HG02678 (cell line): ENCODE measurements around the gene SEPTIN8.

ENCODE experiments used
- ATAC-seq: cut with Tn5 transposase; IDR thresholded peaks from one replicate; pipeline ENCODE4 v1.9.1; 2021; ENCODE audit warnings: mild to moderate bottlenecking, moderate library complexity; ENCODE audit not compliant: unreplicated experiment

The SEPTIN8 gene

DNA sequence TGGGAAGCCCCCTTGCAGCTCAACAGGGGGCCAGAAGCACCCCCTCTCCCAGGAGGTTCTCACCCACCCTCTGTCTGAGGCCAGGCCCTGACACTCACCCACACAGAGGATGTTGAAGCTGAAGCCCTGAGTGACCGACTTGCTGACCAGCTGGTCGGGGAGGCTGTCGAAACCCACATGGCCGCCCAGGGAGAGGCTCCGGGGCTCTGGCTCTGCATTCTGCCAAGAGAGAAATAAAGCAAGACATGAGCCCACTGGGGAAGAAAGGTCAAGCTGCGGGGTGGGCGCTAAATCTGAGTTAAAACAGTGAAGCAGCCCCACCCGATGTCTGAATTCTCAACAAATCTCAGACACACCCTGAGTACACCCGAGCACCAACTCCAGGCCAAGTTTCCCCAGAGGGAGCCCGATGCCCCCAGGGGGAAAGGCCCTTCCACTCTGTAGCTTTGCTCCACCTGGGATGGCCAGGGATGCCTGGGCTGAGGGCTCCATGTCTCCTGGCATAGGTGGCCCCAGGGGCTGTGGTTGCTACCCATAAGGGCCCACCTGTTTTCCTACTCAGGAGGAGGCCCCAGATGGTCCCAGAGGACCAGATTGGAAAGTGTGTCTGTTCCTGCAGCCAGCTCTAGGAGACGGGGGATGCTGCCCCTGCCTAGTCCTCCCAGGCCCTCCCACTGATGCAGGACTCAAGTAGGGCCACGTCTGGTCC lies 11.6 kb downstream of the SEPTIN8 start:
- ATAC-seq: no peak

- no peak for ATAC-seq
These were observed 12.3 kb downstream of the SEPTIN8 start for GRCh38 chr5:132764671-132765238.

DNA sequence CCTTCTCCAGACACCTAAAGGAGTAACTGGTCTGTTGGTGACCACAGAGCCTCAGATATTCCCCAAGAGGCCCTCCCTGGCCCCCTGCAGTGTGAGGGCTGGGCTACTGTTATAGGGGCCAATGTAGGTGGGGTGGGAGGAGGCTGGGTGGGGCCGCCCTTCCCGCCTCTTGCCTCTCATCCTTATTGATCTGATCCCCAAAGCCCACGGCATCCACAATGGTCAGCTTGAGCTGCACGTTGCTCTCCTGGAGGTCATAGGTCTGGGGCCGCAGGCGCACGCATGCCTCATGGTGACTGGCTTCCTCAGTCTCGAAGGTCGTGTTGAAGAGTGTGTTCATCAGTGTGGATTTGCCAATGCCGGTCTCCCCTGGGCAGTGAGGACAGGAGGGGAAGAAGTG lies 13.0 kb downstream of the SEPTIN8 start:
- no peak for ATAC-seq

- no peak for ATAC-seq
These were observed 13.6 kb downstream of the SEPTIN8 start for GRCh38 chr5:132763181-132764036.

- ATAC-seq: no peak
These were observed 14.6 kb downstream of the SEPTIN8 start for GRCh38 chr5:132762246-132763000.

DNA sequence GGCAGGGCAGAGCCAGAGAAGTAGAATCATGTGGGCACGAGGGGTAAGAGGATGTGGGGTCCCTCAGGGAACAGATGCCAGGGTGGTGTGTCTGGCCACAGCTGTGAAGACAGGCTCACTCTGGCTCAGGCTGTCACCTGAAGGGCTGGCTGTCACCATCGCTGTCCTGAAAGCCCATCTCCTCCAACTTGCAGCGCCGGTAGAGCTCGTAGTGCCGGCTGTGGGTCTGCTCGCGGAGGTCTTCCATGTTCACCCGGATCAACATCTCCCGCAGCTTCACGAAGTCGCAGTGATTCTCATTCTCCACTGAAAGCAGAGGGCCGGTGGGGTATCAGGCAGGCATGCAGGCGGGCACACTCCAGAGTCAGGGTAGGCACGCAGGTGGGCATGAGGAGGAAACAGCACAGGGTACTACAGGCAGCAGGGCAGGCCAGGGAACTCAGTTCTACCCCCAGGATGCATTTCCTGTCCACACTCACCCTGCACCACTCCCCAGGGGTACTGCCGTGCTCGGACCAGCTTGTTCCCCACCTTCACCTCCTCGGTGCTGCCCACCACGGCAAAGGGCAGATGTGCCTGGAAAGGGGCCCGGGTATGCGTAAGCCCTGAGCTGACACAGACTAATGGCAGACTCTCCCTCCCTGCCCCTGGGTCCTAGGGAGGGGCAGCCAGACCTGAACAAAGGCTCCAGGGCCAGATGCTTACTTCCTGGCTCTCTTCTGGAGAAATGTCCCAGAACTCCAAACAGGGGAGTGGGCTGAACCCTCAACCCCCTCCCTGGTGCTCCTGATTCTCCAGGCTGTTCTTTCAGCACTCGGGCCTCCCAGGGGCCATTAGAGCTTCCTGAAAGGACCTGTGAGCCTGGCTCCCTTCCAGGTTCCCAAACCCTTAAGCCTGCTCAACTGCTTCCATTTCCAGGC lies 15.5 kb downstream of the SEPTIN8 start:
- no peak for ATAC-seq

- ATAC-seq: no peak
These were observed 16.3 kb downstream of the SEPTIN8 start for GRCh38 chr5:132760601-132761317.

DNA sequence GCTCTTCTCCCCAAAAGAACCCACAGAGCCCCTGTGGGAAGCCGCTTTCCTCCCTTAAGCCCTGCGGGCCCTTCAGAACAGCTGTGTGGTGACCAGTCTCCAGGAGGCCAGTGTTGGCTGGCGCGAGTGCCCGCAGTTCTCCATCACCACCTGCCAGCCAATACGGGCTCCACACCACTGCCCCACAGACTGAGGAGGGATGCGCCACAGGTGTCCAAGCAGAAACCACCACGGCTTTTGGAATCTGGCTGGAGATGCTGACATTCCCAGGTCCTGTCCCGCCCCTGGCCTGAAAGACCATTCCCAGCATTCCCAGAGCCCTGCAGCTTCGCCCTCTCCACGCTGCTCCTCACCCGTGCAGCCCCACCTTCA lies 17.0 kb downstream of the SEPTIN8 start:
- ATAC-seq: no peak

- ATAC-seq: no peak
These were observed 17.7 kb downstream of the SEPTIN8 start for GRCh38 chr5:132759114-132760048.

DNA sequence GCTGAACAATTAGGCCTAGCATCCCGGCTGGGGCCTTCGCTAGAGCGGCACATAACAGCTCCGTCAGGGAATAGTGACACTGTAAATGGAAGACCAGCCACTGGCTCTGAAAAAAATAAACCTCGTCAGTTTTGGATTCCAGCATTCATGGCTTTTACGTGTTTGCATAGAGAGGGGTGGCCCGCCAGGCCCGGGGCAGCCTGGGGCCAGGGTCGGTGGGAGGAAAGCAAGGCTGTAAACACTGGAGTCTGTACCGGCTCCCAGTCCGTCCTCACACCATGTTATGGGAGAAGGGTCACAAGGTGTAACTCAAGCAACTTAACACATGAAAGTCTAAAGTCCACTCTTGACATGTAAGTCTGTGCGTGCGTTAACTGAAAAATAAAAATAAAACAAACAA lies 18.6 kb downstream of the SEPTIN8 start:
- no peak for ATAC-seq

GRCh38 chr5:132756542-132756941 lies 20.5 kb downstream of the SEPTIN8 start:
- no peak for ATAC-seq

DNA sequence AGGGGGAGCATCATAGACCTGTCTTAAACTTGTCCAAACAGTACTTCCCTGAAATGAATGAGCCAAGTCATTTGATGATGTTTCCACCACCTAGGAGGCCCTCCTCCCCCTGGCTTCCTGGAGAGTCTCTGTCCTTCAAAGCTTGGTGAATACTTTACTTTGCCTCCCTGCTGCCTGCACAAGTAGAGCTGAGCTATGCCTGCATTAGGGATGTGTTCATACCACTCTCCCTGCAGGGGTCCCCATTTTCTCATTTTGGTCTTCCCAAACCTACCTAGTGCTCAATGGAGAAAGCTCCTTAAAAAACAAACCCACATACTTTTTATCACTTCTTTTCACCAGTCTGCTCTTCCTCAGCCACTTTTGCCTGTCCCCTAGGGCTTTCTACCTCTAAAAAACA lies 22.1 kb downstream of the SEPTIN8 start:
- no peak for ATAC-seq

DNA sequence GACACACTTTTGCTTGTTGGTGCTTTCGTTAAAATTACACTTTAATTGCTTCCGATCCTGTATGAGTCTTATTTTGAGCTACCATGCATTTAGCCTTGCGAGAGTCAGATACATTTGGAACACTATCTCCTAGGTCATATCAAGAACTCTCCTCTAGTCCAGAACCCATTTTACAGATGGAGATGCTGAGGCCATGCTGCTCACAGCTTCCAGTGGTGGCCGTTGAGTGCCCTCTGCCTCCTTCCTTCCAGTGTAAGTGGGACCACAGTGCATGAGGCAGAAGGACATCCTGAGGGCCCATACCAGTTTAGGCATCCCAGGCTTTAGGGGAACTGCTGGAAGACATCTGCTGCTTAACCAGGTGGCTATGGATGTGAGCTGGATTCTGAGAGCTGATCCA lies 22.9 kb downstream of the SEPTIN8 start:
- ATAC-seq: no peak

DNA sequence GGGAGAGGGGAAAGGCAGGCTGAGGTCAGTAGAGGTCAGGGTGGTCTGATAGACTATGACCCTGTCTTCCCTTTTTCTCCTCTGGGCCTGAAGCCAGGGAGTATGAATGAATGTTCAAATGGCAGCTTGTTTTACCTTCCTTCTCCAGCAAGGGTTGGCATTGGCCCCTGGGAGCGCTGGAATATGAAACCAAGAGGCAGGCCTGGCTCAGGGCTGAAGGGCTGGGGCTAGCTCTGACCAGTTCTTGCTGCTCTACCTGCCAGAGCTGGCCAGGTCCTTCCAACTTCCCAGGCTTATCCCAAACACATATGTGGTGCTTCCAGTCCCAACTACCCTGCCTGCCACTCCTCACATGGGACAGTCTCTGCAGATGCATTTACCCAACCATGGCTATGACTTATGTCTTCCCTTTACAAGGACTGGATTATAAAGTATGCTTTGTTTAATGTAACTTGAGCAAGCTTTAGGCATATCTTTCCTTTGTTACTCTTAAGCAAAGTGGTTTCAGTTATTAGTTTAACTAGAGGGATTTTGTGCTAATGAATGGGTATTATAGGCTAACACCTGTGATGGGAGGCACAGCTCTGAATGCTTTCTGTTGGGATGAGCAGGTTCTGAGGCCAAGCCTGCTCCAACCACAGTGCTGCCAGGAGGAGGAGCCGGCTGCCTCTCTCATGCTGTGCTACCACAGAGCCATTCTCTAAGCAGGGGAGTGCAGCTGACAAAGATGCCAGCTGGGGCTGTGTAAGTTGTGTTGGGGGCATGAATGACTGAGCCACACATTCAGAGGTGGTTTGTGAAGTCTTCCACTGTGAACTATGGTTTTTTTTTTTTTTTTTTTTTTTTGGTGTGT lies 23.7 kb downstream of the SEPTIN8 start:
- ATAC-seq: no peak

GRCh38 chr5:132752581-132753125 lies 24.4 kb downstream of the SEPTIN8 start:
- ATAC-seq: no peak

DNA sequence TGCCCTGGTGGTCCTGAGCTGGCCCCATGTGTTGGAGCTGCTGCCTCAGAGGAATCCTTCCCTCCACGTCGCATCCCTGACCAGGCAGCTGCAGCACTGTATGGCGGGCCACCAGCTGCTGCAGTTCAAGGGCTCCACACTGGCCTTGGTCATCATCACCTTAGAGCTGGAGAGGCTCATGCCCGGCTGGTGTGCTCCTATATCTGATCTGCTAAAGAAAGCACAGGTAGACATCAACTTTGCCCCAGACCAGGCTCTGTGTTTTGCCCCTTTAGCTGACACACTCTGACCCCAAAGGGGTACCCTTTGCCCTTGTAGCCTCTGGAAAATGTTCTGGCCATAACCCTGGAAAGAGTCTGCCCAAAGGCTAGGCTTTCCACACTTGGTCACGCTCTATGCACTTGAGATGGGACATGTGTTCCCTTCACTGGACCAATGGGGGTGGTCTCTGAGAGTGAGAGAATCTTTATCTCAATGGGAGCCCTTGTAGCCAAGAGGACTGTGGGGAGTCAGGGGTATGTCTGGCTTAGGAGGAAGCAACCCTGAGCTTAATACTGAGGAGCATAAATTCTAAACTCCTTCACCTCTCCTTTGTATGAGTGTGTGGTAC lies 25.0 kb downstream of the SEPTIN8 start:
- ATAC-seq: no peak

DNA sequence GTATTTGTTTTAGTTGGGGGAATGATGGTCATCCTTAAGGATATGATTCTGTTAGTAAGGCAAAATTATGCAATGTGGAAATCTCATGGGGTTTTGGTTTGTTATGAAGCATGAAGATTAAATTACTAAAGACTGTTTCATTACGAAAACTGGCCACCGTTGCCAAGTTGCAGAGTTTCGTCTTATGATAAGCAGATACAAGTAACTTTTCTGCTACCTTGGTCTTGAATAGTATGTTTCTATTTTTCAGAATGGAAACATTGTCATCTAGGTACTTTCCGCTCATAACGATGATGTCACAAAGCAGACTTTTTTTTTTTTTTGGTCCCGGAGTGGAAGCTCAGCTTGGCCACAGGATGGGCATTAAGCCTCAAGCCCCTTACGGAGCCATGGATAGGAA lies 25.6 kb downstream of the SEPTIN8 start:
- no peak for ATAC-seq
